ENCODE data around the gene GCN1.

- TF ChIP-seq, protein P1, sequence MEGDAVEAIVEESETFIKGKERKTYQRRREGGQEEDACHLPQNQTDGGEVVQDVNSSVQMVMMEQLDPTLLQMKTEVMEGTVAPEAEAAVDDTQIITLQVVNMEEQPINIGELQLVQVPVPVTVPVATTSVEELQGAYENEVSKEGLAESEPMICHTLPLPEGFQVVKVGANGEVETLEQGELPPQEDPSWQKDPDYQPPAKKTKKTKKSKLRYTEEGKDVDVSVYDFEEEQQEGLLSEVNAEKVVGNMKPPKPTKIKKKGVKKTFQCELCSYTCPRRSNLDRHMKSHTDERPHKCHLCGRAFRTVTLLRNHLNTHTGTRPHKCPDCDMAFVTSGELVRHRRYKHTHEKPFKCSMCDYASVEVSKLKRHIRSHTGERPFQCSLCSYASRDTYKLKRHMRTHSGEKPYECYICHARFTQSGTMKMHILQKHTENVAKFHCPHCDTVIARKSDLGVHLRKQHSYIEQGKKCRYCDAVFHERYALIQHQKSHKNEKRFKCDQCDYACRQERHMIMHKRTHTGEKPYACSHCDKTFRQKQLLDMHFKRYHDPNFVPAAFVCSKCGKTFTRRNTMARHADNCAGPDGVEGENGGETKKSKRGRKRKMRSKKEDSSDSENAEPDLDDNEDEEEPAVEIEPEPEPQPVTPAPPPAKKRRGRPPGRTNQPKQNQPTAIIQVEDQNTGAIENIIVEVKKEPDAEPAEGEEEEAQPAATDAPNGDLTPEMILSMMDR (IDR thresholded peaks at IDR 0.05; ENCODE audit: insufficient read depth, low read depth, low read length): no peak
- no peak for TF ChIP-seq EZH2 (IDR thresholded peaks at IDR 0.05; ENCODE audit: insufficient read depth, low read length)
Observed at GRCh38 chr12:120206228-120206627, 11.7 kb upstream of the GCN1 start.
